GM23338 (cell line): ENCODE data around the gene APOB. TPM values are rescaled to one million over a fixed set of nuclear protein-coding genes. Genes with fewer than 3 reads are reported as not detected.

Source experiments
- EZH2 ChIP-seq: fragments of 200-600 bp; sonication (generic); IDR thresholded peaks from one replicate; pipeline ENCODE4 v1.8.0; 2017; ENCODE audit warnings: antibody characterized with exemption, mild to moderate bottlenecking, low read depth; ENCODE audit not compliant: unreplicated experiment
- STAT1 ChIP-seq: IDR thresholded peaks from one replicate; pipeline ENCODE4 v1.6.1; 2016; ENCODE audit warnings: antibody characterized with exemption; ENCODE audit not compliant: unreplicated experiment
- ZNF114 ChIP-seq: fragments of 250-450 bp; sonication (Bioruptor Pico); IDR thresholded peaks from 2 replicates; pipeline ENCODE4 v1.5.0; 2020; ENCODE audit warnings: mild to moderate bottlenecking, moderate library complexity
- polyA plus RNA-seq: library from polyadenylated mRNA; unstranded; fragments of >200 nt; fragmentation: Nextera tagmentation; extraction: Ambion mirVana; gene quantifications from 2 replicates; pipeline ENCODE4 v1.2.1, GENCODE V29; 2016
- total RNA-seq: library from RNA; depleted of rRNA; stranded (reverse); fragments of >200 nt; shearing (Covaris generic); gene quantifications from 2 replicates; pipeline ENCODE4 v1.2.3, GENCODE V29; 2014
- TF ChIP-seq, protein P1 (sequence below): fragments of 250-450 bp; sonication (Bioruptor Pico); IDR thresholded peaks from 2 replicates; pipeline ENCODE4 v1.5.0; 2020; ENCODE audit warnings: mild to moderate bottlenecking, moderate library complexity
- TF ChIP-seq, protein P2 (sequence below): IDR thresholded peaks from one replicate; pipeline ENCODE4 v1.6.1; 2018; ENCODE audit warnings: antibody characterized with exemption; ENCODE audit not compliant: unreplicated experiment

The APOB gene
- total and polyA plus RNA-seq, 2 experiments from 2014 or later = 0.08 to 0.56 TPM

DNA sequence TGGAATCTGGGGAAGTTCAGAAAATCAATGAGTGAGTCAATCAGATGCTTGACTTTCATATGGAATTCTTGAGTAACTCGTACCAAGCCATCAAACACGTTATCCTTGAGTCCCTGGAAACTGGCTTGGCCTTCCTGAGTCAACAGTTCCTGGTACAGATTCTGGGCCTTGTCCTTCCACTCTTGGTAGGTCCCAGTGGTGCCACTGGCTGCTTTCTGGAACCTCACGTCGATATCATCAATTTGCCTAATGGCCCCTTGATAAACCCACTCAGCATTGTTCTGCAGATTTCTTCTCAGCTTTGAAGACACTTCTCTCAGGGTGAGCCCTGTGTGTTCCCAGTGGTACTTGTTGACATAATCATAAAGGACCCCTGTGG, 41.1 kb downstream of the APOB start (continued):
- TF ChIP-seq, protein P1, sequence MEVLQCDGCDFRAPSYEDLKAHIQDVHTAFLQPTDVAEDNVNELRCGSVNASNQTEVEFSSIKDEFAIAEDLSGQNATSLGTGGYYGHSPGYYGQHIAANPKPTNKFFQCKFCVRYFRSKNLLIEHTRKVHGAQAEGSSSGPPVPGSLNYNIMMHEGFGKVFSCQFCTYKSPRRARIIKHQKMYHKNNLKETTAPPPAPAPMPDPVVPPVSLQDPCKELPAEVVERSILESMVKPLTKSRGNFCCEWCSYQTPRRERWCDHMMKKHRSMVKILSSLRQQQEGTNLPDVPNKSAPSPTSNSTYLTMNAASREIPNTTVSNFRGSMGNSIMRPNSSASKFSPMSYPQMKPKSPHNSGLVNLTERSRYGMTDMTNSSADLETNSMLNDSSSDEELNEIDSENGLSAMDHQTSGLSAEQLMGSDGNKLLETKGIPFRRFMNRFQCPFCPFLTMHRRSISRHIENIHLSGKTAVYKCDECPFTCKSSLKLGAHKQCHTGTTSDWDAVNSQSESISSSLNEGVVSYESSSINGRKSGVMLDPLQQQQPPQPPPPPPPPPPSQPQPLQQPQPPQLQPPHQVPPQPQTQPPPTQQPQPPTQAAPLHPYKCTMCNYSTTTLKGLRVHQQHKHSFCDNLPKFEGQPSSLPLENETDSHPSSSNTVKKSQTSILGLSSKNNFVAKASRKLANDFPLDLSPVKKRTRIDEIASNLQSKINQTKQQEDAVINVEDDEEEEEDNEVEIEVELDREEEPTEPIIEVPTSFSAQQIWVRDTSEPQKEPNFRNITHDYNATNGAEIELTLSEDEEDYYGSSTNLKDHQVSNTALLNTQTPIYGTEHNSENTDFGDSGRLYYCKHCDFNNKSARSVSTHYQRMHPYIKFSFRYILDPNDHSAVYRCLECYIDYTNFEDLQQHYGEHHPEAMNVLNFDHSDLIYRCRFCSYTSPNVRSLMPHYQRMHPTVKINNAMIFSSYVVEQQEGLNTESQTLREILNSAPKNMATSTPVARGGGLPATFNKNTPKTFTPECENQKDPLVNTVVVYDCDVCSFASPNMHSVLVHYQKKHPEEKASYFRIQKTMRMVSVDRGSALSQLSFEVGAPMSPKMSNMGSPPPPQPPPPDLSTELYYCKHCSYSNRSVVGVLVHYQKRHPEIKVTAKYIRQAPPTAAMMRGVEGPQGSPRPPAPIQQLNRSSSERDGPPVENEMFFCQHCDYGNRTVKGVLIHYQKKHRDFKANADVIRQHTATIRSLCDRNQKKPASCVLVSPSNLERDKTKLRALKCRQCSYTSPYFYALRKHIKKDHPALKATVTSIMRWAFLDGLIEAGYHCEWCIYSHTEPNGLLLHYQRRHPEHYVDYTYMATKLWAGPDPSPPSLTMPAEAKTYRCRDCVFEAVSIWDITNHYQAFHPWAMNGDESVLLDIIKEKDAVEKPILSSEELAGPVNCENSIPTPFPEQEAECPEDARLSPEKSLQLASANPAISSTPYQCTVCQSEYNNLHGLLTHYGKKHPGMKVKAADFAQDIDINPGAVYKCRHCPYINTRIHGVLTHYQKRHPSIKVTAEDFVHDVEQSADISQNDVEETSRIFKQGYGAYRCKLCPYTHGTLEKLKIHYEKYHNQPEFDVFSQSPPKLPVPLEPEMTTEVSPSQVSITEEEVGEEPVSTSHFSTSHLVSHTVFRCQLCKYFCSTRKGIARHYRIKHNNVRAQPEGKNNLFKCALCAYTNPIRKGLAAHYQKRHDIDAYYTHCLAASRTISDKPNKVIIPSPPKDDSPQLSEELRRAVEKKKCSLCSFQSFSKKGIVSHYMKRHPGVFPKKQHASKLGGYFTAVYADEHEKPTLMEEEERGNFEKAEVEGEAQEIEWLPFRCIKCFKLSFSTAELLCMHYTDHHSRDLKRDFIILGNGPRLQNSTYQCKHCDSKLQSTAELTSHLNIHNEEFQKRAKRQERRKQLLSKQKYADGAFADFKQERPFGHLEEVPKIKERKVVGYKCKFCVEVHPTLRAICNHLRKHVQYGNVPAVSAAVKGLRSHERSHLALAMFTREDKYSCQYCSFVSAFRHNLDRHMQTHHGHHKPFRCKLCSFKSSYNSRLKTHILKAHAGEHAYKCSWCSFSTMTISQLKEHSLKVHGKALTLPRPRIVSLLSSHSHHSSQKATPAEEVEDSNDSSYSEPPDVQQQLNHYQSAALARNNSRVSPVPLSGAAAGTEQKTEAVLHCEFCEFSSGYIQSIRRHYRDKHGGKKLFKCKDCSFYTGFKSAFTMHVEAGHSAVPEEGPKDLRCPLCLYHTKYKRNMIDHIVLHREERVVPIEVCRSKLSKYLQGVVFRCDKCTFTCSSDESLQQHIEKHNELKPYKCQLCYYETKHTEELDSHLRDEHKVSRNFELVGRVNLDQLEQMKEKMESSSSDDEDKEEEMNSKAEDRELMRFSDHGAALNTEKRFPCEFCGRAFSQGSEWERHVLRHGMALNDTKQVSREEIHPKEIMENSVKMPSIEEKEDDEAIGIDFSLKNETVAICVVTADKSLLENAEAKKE (CRISPR knock-in tag) = no peak
- TF ChIP-seq, protein P2, sequence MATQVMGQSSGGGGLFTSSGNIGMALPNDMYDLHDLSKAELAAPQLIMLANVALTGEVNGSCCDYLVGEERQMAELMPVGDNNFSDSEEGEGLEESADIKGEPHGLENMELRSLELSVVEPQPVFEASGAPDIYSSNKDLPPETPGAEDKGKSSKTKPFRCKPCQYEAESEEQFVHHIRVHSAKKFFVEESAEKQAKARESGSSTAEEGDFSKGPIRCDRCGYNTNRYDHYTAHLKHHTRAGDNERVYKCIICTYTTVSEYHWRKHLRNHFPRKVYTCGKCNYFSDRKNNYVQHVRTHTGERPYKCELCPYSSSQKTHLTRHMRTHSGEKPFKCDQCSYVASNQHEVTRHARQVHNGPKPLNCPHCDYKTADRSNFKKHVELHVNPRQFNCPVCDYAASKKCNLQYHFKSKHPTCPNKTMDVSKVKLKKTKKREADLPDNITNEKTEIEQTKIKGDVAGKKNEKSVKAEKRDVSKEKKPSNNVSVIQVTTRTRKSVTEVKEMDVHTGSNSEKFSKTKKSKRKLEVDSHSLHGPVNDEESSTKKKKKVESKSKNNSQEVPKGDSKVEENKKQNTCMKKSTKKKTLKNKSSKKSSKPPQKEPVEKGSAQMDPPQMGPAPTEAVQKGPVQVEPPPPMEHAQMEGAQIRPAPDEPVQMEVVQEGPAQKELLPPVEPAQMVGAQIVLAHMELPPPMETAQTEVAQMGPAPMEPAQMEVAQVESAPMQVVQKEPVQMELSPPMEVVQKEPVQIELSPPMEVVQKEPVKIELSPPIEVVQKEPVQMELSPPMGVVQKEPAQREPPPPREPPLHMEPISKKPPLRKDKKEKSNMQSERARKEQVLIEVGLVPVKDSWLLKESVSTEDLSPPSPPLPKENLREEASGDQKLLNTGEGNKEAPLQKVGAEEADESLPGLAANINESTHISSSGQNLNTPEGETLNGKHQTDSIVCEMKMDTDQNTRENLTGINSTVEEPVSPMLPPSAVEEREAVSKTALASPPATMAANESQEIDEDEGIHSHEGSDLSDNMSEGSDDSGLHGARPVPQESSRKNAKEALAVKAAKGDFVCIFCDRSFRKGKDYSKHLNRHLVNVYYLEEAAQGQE = no peak
- no peak for TF ChIP-seq EZH2
- no peak for TF ChIP-seq STAT1
- no peak for TF ChIP-seq ZNF114 (CRISPR knock-in tag)
